IPS DF 4.7 (cell line): ENCODE results near the gene IFITM1.
"Not testable (repeated sequence)": the region's sequence is repeated elsewhere in the genome, so short reads cannot be mapped to it uniquely, and the experiment has no call there.

Source experiments
- DNase-seq: peaks from one replicate; pipeline ENCODE4 v3.0.0-alpha.2; 2013; ENCODE audit warnings: low spot score; ENCODE audit errors: extremely low read depth

Gene IFITM1

DNA sequence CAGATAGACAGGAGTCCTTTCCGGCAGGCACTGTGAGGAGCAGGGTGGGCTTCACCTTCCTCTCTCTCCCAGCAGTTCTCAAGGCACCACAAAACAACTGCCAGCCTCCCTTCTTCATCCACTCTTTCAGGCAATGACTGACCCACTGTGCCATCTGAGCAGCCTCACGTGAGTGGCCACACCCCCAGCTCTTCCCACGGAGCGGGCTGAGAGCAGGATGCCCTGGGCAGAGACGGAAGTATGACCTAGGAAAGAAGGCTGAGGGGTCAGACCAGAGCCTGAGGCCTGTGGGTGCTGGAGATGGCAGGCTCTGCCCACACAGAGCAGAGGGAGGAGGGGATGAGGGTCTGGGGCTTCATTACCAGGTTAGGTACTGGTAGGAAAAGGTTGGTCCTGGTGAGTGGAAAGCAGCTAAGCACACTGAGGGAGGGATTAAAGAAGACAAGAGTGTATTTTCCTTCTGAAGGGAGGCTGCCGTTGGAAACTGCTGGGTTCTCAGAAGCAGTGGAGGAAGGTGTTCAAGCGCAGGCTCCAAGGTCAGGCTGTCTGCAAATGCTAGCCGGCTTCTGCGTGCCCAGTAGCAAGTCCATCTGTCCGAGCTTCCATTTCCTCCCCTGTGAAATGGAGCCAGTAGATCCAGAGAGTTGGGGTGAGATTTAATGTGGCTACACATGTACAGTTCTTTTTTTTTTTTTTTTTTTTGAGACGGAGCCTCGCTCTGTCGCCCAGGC, 31.0 kb upstream of the IFITM1 start:
- DNase-seq: no peak

DNA sequence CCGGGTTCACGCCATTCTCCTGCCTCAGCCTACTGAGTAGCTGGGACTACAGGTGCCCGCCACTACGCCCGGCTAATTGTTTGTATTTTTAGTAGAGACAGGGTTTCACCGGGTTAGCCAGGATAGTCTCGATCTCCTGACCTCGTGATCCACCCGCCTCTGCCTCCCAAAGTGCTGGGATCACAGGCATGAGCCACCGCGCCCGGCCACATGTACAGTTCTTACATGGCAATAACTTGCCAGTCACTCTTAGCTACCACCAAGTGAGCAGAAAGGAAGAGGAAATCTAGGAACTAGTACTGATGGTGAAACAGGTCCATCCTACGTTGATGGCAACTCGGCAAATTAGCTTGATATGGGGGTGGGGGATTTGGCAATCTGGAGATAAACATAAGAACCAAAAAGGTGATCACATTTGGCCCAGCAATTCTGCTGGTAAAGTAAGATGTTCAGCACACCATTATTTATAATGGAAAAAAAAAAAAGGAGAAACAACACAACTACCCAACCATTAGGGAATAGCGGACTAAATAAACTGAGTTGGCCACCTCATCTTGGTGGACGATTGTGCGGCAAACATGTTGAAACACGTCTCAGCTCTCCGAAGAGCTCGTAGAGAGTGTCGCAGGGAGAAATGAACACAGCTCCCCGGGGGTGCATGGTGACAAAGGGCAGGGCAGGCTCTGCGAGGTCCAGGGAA, 30.3 kb upstream of the IFITM1 start:
- DNase-seq: no peak

DNA sequence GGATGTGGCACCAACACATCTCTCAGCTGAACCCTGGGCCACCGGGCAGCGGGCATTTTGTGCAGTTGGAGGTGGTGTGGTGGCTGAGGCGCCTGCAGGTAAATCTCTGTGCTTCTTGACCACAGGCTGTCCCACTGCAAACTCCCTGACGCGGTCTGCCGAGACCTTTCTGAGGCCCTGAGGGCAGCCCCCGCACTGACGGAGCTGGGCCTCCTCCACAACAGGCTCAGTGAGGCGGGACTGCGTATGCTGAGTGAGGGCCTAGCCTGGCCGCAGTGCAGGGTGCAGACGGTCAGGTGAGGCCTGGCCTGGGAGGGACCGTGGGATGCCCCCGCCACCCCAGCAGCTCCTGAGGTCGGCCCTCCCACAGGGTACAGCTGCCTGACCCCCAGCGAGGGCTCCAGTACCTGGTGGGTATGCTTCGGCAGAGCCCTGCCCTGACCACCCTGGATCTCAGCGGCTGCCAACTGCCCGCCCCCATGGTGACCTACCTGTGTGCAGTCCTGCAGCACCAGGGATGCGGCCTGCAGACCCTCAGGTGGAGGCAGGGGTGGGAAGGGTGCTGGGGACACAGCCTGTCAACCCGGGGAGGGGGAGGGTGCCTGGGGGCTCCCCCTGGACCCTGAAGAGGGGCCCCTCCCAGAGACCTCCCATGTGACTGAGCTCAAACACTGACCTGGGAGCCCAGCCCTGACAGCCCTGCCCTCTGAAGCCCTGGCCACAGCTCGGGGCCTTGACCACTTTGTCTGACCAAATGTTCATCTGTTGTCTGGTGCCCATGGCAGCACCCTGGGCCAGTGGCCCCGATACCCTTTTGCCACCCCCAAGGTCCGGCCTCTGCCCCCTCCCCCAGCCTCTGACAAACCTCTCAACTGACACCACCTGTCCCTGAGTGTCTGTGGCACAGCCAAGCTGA, 29.5 kb upstream of the IFITM1 start:
- no peak for DNase-seq

DNA sequence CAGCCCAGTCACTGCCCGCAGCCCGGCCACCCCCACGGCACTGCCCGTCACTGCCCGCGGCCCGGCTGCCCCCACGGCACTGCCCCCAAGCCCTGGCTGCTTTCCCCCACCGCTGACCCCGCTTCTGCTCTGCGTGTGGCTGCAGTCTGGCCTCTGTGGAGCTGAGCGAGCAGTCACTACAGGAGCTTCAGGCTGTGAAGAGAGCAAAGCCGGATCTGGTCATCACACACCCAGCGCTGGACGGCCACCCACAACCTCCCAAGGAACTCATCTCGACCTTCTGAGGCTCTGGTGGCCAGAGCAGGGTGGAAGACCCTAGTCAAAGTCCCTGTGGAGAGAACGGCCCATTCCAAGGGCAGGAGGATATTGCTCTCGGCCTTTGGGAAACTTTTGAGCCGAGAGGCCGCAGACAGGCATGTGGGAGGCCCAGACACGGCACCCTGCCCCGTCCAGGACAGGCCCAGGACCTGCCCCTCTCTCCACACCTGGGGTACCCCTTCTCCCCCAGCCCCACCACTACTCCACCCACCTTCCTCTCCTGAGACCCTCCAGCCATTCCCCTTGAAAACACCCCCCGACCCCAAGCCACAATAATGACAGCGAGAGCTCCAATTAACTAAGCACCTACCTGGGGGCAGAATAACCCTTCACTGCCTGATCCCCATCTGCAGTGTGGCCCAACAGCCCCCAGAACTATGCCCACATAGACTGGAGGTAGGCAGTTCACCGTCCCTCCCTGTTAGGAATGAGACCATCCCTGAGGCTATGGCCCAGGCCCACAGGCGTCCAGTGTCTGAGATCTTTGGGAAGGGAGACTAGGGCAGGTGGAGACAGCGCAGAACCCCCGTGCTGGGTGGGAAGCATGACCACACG, 28.6 kb upstream of the IFITM1 start:
- DNase-seq: no peak

DNA sequence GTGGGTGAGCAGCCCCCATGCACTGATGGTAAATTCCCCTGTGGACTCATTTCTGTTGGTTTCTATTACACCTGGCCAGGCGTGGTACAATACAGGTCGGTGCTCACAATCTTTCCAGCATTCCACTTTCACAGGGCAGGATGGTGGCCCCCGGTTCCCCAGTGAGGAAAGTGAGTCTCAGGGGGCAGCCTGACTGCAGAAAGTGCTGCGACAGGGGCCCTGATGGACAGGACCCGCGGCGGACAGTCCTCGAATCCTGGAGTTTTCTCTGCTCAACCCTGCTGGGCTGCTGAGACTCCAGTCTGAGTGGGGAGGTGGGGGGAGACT, 28.0 kb upstream of the IFITM1 start:
- no peak for DNase-seq

DNA sequence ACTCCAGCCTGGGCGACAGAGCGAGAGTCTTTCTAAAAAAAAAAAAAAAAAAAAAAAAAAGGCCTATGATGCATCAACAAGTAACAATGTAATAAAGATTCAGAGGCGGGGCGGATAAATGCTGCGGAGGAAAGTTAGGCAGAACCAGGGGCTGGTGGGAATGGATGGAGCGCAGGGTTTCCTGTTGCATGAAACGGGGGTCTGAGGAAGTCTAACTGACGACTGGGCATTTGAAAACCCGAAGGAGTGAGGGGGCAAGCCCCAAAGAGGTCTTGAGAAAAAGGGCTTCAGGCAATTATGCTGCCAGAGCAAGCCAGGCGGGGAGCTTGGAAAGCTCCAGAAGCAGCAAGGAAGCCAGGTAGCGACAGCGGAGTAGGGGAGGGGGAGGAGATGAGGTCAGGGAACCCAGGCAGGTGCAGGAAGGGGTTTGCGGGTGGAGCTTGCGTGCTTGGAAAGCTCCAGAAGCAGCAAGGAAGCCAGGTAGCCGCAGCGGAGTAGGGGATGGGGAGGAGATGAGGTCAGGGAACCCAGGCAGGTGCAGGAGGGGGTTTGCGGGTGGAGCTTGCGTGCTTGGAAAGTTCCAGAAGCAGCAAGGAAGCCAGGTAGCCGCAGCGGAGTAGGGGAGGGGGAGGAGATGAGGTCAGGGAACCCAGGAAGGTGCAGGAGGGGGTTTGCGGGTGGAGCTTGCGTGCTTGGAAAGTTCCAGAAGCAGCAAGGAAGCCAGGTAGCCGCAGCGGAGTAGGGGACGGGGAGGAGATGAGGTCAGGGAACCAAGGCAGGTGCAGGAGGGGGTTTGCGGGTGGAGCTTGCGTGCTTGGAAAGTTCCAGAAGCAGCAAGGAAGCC, 26.6 kb upstream of the IFITM1 start:
- DNase-seq: not testable (repeated sequence)

DNA sequence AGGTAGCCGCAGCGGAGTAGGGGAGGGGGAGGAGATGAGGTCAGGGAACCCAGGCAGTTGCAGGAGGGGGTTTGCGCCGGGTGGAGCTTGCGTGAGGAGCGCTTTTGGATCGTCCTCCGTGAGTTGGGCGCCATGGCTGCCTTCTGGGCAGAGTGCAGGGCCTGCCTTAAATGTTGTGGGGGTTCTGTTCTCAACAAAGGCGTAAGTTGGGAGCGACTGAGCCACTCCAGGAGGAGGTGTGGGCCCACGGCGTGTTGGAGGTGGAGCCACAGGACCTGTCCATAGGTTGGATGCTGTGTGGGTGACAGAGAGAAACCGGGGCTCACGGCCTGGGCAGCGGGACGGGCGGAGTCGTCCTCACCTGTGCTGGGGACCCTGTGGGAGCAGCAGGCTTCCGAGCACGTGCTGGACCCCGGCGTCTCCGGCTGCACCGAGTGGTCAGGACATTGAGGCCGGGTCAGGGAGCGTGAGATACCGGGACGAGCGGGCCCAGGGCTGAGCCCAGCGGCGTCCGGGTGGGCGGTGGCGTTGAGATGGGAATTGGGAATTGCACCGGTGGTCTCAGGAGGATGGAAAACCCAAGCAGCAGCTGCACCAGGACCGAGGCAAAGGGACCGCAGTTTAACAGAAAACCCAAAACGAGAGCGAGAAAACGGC, 25.9 kb upstream of the IFITM1 start:
- no peak for DNase-seq

DNA sequence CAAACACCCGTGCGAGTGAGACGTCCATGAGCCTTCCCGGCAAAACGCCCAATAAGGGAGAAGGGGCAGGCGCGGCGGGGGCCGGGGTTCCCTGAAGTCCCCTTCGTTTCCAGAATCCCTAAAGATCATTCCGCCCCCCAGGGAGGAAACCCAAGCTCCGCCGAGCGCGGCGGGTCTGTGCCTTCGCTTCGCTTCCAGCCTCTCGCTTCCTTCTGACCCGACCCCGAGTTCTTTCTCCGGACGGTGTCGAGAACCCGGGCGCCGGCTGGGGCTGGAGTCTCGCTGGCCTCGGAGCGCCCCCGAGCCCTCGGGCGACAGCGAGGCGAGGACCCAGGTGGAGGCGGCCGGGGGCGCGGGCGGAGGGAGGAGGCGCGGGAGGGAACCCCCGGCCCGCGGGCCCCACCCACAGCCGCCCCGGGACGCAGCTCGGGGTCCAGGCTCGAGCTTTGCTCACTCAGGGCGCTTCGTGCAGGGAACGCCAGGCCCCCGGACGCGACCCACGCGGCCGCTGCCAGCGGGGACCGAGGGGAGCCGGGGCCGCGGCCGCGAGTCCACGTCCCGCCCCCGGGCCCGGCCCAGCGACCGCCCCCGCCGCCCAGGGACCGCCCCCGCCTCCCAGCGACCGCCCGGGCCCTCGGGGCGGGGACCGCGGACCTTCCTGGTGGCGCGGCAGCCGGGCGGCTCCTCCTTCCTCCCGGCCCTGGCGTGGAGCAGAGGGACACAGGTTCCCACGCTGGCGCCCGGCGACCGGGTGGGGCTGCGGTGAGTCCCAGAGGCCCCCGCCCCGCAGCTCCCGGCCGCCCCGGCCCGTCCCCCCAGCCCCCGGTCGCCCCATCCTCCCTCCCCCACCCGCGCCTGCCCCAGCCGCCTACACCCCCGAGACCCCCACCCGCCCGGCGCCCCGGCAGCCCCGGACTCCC, 25.1 kb upstream of the IFITM1 start, which contains the start of gene PGGHG:
PGGHG (plus strand) TSS at position 649 of the 920 bp plus-strand sequence. CDS start 691 bp downstream, outside the sequence.
- no peak for DNase-seq

DNA sequence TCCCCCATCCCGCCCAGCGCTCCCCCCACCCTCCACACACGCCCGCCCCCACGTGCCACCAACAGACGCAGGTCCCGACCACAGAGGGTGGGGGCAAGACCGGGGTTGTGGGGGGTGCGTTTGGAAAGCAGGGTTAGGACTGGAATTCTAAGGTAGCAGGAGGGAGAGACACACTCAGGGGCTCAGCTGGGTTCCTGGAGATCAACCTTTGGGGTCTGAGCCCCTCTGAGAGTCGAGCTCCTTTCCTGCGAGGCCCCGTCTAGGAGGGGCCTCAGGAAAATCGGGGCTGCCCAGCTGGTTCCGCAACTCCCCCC, 24.5 kb upstream of the IFITM1 start:
- no peak for DNase-seq

DNA sequence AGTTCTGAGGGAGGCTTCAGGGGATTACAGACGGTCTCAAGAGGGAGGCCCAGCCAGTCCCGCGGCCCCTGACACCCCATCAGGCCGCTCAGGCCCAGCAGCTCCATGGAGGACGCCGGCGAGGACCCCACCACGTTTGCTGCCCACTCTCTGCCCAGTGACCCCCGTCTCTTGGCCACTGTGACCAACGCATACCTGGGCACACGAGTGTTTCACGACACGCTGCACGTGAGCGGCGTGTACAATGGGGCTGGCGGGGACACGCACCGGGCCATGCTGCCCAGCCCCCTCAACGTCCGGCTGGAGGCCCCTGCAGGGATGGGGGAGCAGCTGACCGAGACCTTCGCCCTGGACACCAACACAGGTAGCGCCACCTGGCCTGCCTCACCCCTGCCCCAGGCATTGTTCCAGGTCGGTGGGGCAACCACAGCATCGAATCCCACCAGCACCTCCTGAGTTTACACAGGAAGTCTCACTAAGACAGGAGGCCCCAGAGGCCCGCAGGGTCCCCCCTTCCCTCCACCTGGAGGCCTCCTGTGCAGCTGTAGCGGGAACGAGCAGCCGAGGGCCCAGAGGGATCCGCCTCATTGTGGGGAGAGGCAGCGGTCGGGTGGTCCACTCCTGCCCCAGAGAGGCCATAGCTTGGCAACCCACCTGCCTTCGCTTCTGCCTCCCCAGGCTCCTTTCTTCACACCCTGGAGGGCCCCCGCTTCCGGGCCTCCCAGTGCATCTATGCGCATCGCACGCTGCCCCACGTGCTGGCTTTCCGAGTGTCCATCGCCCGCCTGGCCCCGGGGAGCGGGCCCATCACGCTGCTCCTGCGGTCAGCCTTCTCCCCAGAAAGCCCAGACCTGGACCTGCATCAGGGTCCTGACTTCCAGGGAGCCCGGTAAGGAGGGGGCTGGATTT, 23.9 kb upstream of the IFITM1 start:
- DNase-seq: no peak

DNA sequence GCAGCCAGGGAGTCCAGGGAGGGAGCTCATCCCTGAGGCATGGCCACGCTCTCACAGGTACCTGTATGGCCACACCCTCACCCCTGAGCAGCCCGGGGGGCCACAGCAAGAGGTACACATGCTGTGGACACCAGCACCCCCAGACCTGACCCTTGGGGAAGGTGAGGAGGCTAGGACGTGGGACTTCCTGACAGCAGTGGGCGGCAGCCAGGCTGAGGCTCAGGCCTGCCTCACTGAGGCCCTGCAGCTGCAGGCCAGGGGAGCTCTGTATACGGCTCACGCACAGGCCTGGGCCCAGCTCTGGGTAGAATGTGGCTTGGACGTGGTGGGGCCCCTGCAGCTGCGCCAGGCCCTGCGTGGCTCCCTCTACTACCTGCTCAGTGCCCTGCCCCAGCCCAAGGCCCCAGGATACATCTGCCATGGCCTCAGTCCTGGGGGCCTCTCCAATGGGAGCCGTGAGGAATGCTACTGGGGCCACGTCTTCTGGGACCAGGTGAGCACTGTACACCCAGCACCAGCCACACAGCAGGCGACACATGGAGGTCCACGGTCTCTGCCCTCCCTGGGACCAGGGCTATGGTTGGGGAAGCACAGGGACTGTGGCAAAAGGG, 23.1 kb upstream of the IFITM1 start:
- DNase-seq: no peak

DNA sequence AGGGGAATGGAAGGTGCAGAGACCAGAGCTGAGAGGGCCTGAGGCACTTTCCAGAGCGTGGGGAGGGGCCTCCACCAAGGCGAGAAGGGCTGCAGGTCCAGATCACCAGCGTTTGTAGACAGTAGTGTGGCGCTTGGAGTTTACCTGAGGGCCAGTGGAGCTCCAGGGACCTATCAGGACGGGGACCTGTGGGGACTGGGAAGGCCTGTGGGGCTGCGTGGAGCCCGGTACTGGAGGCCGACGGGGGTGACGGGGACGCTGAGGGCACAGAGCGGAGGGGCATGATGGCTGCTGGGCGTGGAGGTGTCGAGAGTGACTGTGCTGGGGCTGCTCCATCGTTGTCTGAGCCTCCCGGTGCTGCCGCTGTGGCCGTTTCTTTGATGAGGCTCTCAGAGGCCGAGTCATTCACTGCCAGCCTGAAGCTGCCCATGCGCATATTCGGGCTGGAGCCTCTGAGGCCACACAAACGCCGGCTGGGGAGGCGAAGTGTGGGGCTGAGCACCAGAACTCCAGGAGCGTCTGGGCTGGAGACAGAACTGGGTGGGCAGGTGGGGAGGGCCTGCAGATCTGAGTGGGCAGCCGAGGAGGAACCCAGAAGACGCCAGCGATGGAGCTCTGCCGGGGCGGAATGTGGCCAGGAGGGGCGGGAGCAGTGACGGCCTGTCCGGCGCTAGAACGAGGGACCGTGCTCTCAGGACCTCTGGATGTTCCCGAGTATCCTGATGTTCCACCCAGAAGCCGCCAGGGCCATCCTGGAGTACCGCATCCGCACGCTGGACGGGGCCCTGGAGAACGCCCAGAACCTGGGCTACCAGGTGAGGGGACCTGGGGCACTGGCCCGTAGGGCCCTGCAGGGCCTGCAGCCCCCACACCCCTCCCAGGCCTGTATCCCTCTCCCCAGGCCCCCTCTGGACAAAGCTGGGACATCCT, 22.3 kb upstream of the IFITM1 start:
- no peak for DNase-seq

DNA sequence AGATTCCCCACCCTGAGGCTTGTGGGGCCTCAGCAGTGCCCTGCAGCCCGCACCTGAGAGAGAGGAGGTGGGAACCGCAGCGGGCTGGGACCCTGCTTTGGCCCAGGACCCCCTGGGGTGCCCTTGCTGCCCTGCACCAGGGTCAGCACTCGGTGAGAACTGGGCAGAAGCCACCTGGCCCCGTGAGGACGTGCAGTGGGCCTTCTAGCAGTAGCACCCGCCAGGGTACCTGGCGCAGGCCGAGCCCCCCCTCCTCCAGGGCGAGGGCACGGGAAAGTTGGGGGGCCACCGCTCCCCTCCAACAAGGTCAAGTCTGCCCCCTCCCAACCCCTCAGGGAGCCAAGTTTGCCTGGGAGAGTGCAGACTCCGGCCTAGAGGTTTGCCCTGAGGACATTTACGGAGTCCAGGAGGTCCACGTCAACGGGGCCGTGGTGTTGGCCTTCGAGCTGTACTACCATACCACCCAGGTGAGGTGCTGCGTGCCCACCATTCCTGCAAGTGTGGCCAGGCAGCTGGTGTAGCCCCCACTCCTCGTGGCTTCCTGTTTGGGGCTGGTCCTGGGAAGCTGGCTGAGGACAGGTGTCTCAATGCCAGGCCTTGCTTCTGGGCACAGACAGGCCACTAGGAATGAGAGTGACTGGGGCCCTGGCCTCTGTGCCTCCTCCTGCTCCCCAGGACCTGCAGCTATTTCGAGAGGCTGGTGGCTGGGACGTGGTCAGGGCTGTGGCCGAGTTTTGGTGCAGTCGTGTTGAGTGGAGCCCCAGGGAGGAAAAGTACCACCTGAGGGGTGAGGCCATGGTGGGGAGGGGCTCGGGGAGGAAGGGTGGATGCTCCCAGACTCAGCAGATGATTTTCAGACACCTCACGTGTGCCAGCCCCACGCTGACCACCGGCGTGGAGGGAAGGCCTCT, 21.4 kb upstream of the IFITM1 start:
- DNase-seq: no peak

DNA sequence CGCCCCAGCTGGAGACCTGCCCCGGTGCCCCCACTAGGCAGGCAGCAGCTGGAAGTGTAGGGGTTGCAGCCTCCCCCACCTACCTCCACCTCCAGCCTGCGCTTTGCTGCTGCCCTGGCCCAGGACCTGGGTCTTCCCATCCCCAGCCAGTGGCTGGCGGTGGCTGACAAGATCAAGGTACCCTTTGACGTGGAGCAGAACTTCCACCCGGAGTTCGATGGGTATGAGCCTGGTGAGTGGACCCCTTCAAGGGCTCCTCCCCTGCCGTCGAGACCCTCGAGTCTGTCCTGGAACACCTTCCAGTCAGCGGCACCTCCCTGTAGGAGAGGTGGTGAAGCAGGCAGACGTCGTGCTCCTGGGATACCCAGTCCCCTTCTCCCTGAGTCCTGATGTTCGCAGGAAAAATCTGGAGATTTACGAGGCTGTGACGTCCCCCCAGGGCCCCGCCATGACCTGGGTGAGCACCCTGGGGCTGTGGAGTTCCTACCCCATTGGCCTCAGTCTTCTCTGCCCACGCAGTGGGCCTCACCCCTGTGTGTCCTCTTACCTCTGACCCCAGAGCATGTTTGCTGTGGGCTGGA, 20.5 kb upstream of the IFITM1 start:
- DNase-seq: no peak
